Breast epithelium (tissue), 4 donors: ENCODE results near the gene PLPP2. TPM values are rescaled to one million over a fixed set of nuclear protein-coding genes. Genes with fewer than 3 reads are reported as not detected.

Source experiments
- DNase-seq, 2 donors: peaks; one replicate each; pipeline ENCODE4 v3.0.0-alpha.2; 2019; ENCODE audit warnings: low spot score in 2 of 2
- H3K27ac ChIP-seq, 2 donors: fragments of 200-600 bp; sonication (generic) in 1 of 2; one replicate each; pipeline ENCODE4 v1.5.1; 2016 to 2019; ENCODE audit warnings: mild to moderate bottlenecking in 1 of 2
- H3K27me3 ChIP-seq, 2 donors: fragments of 200-600 bp; sonication (generic) in 1 of 2; one replicate each; pipeline versions ENCODE4 v1.5.1 to v1.6.0; 2017 to 2019; ENCODE audit warnings: control low read depth in 1 of 2, mild to moderate bottlenecking in 1 of 2
- H3K36me3 ChIP-seq: fragments of 200-600 bp; one replicate; pipeline ENCODE4 v1.5.1; 2019
- H3K4me1 ChIP-seq, 2 donors: fragments of 200-600 bp; sonication (generic); one replicate each; pipeline ENCODE4 v1.5.1; 2016 to 2019; ENCODE audit warnings: control low read depth in 1 of 2
- H3K4me3 ChIP-seq, 3 donors: fragments of 200-600 bp; sonication (generic); 1 replicate in 2 of 3; 2 replicates in 1 of 3; pipeline ENCODE4 v1.5.1; 2016 to 2019; ENCODE audit warnings: mild to moderate bottlenecking in 3 of 3, moderate library complexity in 2 of 3
- H3K9me3 ChIP-seq, 2 donors: fragments of 200-600 bp; sonication (generic) in 1 of 2; one replicate each; pipeline ENCODE4 v1.5.1; 2016 to 2019; ENCODE audit warnings: control low read depth in 1 of 2
- CTCF ChIP-seq, 3 donors: fragments of 450-650 bp; IDR thresholded peaks; one replicate each; pipeline ENCODE4 v1.5.1; 2016 to 2017; ENCODE audit warnings: antibody characterized with exemption in 3 of 3, mild to moderate bottlenecking in 3 of 3, moderate library complexity in 3 of 3
- POLR2A ChIP-seq: fragments of 450-650 bp; IDR thresholded peaks from one replicate; pipeline ENCODE4 v1.6.1; 2016; ENCODE audit warnings: antibody characterized with exemption, mild to moderate bottlenecking, moderate library complexity
- POLR2AphosphoS5 ChIP-seq, 3 donors: sonication (generic); formaldehyde crosslinking; IDR thresholded peaks; one replicate each; pipeline ENCODE4 v1.6.1; 2017; ENCODE audit warnings: antibody characterized with exemption in 3 of 3
- intact Hi-C: fragments of 100-400 bp; cut with DNase I; formaldehyde crosslinking; loops from one replicate; pipeline ENCODE4 v1.15.1; 2023; ENCODE audit warnings: low total_unique reads
- total RNA-seq, 3 donors: library from RNA; depleted of rRNA; stranded (reverse); fragments of >200 nt; gene quantifications; one replicate each; pipeline ENCODE4 v1.1.0, GENCODE V29; 2016

The PLPP2 gene
- total RNA-seq, 3 donors from 2014 or later, result 0.48 to 166 (median 120) TPM

GRCh38 chr19:277581-278165 lies 13.5 kb downstream of the PLPP2 start:
- no peaks in the 10 kb centered on the region for H3K36me3 ChIP-seq
- H3K27me3 ChIP-seq, result no peaks in the 10 kb centered on the region
- DNase-seq, result no peak
- no peak overlapping the region for H3K4me3 ChIP-seq
- intact Hi-C loops, result no loop called here
- H3K27ac ChIP-seq, result no peak overlapping the region
- no peaks in the 10 kb centered on the region for H3K4me1 ChIP-seq
- no peak for TF ChIP-seq POLR2AphosphoS5 (IDR thresholded peaks at IDR 0.05)
- TF ChIP-seq CTCF (IDR thresholded peaks at IDR 0.05), result no peak
- TF ChIP-seq POLR2A, result no peak
- no peaks in the 10 kb centered on the region for H3K9me3 ChIP-seq

DNA sequence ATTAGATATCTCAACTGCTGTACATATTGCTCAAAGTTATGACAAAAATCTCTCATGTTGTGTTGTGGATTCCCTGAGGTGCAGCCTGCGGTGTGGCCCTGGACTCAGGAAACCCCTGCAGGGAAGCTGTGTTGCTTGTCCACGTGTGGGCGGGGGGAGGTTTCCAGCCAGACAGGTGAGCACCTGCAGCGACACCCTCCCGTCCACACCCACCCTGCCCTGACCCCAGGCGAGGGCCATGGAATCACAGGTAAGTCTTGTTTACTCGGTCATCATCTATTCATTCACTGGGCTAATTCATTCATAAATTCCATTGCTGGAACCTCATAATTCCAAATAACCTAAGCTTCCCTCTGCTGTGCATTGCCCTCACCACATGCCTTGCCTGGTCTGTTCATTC lies 14.1 kb downstream of the PLPP2 start:
- intact Hi-C loops, result no loop called here

GRCh38 chr19:275958-276646 lies 15.1 kb downstream of the PLPP2 start:
- no peak for DNase-seq
- Histone ChIP-seq H3K4me1 (no peaks in the 10 kb centered on the region), H3K27me3 (no peaks in the 10 kb centered on the region), H3K4me3 (no peak overlapping the region), H3K9me3 (no peaks in the 10 kb centered on the region), H3K36me3 (no peaks in the 10 kb centered on the region), H3K27ac (no peak overlapping the region)
- intact Hi-C loops, result no loop called here
- no peak for TF ChIP-seq POLR2AphosphoS5 (IDR thresholded peaks at IDR 0.05)
- TF ChIP-seq CTCF (IDR thresholded peaks at IDR 0.05), result no peak
- TF ChIP-seq POLR2A, result no peak

More for the DNA sequence above, 14.1 kb downstream of the PLPP2 start:
- Histone ChIP-seq H3K27me3 (no peaks in the 10 kb centered on the region), H3K9me3 (no peaks in the 10 kb centered on the region), H3K27ac (no peak overlapping the region), H3K4me1 (no peaks in the 10 kb centered on the region), H3K36me3 (no peaks in the 10 kb centered on the region), H3K4me3 (no peak overlapping the region)
- no peak for DNase-seq
- TF ChIP-seq POLR2AphosphoS5 (IDR thresholded peaks at IDR 0.05) (no peak), POLR2A (no peak), CTCF (IDR thresholded peaks at IDR 0.05) (no peak)

DNA sequence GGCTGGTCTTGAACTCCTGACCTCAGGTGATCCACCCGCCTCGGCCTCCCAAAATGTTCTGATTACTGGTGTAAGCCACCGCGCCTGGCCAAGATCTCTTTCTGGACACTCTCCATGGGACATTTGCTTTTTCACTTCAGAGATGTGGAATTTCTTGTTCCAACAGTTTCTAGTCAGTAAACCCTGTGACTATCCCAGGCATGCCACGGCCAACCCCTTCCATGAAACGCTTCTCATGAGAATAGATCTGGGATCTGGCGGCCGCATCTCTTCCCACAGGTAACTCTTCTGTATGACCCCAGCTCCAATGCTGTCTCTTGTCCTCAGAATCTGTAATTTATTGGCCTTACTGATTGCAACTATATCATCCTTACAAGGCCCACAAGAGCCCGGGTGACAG lies 16.2 kb downstream of the PLPP2 start:
- Histone ChIP-seq H3K27ac (no peak overlapping the region), H3K27me3 (no peaks in the 10 kb centered on the region), H3K36me3 (no peaks in the 10 kb centered on the region), H3K9me3 (no peaks in the 10 kb centered on the region), H3K4me1 (no peaks in the 10 kb centered on the region), H3K4me3 (no peak overlapping the region)
- DNase-seq, result no peak
- intact Hi-C loops, result no loop called here
- no peak for TF ChIP-seq POLR2A
- no peak for TF ChIP-seq CTCF (IDR thresholded peaks at IDR 0.05)
- no peak for TF ChIP-seq POLR2AphosphoS5 (IDR thresholded peaks at IDR 0.05)

GRCh38 chr19:273393-273792 lies 17.8 kb downstream of the PLPP2 start:
- H3K4me1 ChIP-seq, result no peaks in the 10 kb centered on the region
- intact Hi-C loops, result no loop called here
- no peak overlapping the region for H3K4me3 ChIP-seq
- H3K36me3 ChIP-seq, result no peaks in the 10 kb centered on the region
- H3K27ac ChIP-seq, result no peak overlapping the region
- TF ChIP-seq CTCF (IDR thresholded peaks at IDR 0.05) (no peak), POLR2A (no peak), POLR2AphosphoS5 (IDR thresholded peaks at IDR 0.05) (no peak)
- no peaks in the 10 kb centered on the region for H3K27me3 ChIP-seq
- DNase-seq, result no peak
- H3K9me3 ChIP-seq, result no peaks in the 10 kb centered on the region
